Measurements from ENCODE around the gene ZNRF3.
"Not testable (repeated sequence)": the region's sequence is repeated elsewhere in the genome, so short reads cannot be mapped to it uniquely, and the experiment has no call there.

Gene ZNRF3

DNA sequence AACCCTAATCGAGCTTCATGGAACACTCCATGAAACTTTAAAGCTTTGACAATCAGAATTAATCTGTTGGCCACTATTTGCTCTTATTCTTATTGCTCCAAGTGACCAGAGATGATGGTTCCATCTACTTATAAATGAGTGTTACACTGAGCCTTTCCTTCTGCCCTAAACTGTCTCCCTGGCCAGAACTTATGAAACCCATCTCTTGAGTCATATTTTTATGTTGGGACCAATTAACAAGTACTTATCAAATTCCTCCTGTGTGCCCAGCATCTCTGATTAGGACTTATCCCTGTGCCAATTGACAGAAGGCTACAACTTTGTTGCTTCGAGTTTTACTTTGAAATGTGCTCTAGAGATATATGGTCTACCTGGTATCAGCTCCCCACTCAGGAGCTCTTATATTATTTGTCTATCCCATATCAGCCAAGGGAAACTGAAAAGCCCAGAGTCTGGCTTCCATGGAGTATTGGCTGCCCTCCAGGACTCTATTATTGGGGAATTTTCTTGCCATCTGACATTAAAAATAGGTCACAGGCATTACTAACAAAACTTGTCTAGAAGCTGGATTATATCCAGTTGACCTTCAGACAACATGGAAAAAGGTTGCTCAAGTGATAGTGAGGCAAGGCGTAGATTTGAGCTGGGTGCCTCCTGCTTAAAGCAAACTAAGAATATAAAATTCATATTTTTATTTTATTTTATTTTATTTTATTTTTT lies 198.3 kb downstream of the ZNRF3 start:
- no peaks in the 10 kb centered on the region for H3K27me3 Mint-ChIP-seq (ENCODE audit: low read depth)
- TF ChIP-seq, protein P1, sequence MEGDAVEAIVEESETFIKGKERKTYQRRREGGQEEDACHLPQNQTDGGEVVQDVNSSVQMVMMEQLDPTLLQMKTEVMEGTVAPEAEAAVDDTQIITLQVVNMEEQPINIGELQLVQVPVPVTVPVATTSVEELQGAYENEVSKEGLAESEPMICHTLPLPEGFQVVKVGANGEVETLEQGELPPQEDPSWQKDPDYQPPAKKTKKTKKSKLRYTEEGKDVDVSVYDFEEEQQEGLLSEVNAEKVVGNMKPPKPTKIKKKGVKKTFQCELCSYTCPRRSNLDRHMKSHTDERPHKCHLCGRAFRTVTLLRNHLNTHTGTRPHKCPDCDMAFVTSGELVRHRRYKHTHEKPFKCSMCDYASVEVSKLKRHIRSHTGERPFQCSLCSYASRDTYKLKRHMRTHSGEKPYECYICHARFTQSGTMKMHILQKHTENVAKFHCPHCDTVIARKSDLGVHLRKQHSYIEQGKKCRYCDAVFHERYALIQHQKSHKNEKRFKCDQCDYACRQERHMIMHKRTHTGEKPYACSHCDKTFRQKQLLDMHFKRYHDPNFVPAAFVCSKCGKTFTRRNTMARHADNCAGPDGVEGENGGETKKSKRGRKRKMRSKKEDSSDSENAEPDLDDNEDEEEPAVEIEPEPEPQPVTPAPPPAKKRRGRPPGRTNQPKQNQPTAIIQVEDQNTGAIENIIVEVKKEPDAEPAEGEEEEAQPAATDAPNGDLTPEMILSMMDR (IDR thresholded peaks at IDR 0.05; ENCODE audit: unreplicated experiment in 3 of 3): no peak
- H3K4me3 Mint-ChIP-seq: peak overlapping the region in 1 of 3 experiments; percentile 61
- peaks cover 77% of the 10 kb centered on the region for H3K4me1 Mint-ChIP-seq
- peak overlapping the region; percentile 25 to 97 (median 72) for H3K27ac Mint-ChIP-seq
- H3K9me3 Mint-ChIP-seq: no peaks in the 10 kb centered on the region
- no peaks in the 10 kb centered on the region for H3K36me3 Mint-ChIP-seq (ENCODE audit: low read depth)

DNA sequence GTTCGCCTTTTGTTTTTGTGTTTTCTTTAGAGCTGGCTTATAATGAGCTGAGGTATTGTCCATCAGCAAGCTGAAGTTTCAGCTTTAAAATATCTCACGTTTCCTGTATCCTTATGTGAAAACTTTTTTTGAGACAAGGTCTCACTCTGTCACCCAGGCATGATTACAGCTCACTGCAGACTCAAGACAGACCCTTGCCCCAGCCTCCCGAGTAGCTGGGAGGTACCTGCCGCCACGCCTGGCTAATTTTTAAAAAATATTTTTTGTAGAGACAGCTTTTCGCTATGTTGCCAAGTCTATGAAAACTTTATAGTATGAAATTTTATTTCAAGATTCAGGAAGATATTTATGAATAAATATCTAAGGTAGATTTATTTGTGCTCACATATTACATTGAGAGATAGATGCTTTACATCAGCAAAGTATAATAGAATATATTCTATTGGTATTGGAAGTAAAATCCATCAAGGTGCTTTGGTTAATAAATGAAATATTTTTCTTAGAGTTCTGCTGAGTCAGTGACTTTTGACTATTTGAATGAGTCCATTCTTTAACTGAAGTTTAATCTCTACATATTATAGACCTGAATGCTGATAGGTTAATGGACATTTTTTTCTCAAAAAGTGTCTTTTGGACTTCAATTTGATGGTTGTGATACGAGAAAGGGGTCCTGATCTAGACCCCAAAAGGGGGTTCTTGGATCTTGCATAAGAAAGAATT lies 199.6 kb downstream of the ZNRF3 start:
- H3K9me3 Mint-ChIP-seq: no peaks in the 10 kb centered on the region
- H3K4me1 Mint-ChIP-seq: peaks cover 68% of the 10 kb centered on the region
- no peaks in the 10 kb centered on the region for H3K36me3 Mint-ChIP-seq (ENCODE audit: low read depth)
- TF ChIP-seq, protein P1 (IDR thresholded peaks at IDR 0.05; ENCODE audit: unreplicated experiment in 3 of 3): no peak
- H3K27ac Mint-ChIP-seq: peak overlapping the region; percentile 49 to 97 (median 51)
- no peaks in the 10 kb centered on the region for H3K27me3 Mint-ChIP-seq (ENCODE audit: low read depth)
- no peak overlapping the region for H3K4me3 Mint-ChIP-seq

DNA sequence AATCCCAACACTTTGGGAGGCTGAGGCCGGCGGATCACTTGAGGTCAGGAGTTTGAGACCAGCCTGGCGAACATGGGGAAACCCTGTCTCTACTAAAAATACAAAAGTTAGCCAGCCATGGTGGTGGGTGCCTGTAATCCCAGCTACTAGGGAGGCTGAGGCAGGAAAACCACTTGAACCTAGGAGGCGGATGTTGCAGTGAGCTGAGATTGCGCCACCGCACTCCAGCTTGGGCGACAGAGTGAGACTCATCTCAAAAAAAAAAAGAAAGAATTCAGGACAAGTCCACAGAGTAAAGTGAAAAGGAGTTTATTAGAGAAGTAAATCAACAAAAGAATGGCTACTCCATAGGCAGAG lies 200.2 kb downstream of the ZNRF3 start:
- H3K9me3 Mint-ChIP-seq; H3K4me3 Mint-ChIP-seq; H3K27me3 Mint-ChIP-seq (ENCODE audit: low read depth); H3K36me3 Mint-ChIP-seq (ENCODE audit: low read depth): not testable (repeated sequence)
- H3K27ac Mint-ChIP-seq: peak overlapping the region in 1 of 3 experiments; percentile 68
- peaks cover 62% of the 10 kb centered on the region for H3K4me1 Mint-ChIP-seq

DNA sequence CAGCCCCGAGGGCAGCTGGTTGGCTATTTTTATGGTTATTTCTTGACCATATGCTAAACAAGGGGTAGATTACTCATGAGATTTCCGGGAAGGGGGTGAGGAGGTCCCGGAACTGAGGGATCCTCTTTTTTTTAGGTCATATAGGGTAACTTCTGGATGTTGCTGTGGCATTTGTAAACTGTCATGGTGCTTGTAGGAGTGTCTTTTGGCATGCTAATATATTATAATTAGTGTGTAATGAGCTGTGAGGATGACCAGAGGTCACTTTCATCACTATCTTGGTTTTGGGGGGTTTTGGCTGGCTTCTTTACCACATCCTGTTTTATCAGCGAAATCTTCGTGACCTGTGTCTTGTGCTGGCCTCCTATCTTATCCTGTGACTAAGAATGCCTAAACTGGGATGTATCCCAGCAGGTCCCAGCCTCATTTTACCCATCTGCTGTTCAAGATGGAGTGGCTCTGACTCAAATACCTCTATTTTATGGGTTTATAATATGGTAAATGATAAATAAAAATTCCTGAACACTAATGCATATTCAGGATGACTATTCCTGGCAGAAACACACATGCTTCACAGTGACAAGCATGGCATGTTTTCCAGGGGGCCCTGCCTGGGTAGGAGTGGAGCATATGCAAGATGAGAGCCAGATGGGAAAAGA lies 200.7 kb downstream of the ZNRF3 start:
- H3K27ac Mint-ChIP-seq: peak overlapping the region in 2 of 3 experiments; percentile 39 to 68
- H3K4me3 Mint-ChIP-seq: no peak overlapping the region

DNA sequence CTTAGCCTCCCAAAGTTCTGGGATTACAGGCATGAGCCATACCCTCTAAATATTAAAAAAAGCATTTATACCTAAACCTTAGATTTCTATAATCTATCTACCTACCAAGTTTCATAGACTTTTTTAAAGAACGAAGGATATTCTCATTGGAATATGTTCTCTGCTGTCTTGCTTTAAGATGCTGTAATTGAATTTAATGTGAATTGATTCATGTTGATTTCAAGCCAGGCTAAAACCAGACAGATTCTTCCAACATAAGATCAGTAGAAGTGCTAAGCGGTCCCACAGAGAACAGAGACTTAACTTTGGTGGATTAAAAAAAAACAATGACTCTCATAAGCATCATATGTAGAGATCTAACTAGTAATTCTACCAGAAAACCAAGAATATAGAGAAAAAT lies 203.6 kb downstream of the ZNRF3 start:
- H3K4me1 Mint-ChIP-seq: peaks cover 52% of the 10 kb centered on the region
- no peak overlapping the region for H3K27ac Mint-ChIP-seq
- TF ChIP-seq, protein P1 (IDR thresholded peaks at IDR 0.05; ENCODE audit: unreplicated experiment in 3 of 3): no peak
- H3K4me3 Mint-ChIP-seq: no peak overlapping the region
- peaks cover 3% of the 10 kb centered on the region for H3K27me3 Mint-ChIP-seq (ENCODE audit: low read depth)
- no peaks in the 10 kb centered on the region for H3K36me3 Mint-ChIP-seq (ENCODE audit: low read depth)
- no peaks in the 10 kb centered on the region for H3K9me3 Mint-ChIP-seq

More for the DNA sequence above, 200.7 kb downstream of the ZNRF3 start:
- Mint-ChIP-seq H3K4me1 (peaks cover 62% of the 10 kb centered on the region), H3K36me3 (ENCODE audit: low read depth) (no peaks in the 10 kb centered on the region), H3K9me3 (no peaks in the 10 kb centered on the region), H3K27me3 (ENCODE audit: low read depth) (peaks cover 3% of the 10 kb centered on the region)
- TF ChIP-seq, protein P1 (IDR thresholded peaks at IDR 0.05; ENCODE audit: unreplicated experiment in 3 of 3): no peak

DNA sequence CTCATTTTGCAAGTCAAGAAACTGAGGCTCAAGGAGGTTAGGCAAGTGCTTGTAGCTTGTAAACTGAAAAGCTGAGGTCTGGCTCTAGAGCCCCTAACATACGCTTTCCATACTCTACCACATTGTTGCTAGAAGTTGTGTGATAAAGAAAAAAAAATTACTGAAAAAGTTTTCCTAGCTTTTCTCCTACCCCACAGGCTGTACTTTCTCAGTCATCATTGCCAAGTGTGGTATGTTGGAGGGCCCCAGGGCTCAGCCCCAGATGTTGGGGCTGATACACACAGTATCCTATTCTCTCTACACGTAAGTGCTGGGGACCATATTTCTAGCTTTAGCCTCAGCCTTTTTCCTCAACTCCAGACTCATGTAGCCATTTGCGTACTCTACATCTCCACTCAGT lies 205.4 kb downstream of the ZNRF3 start:
- Mint-ChIP-seq H3K36me3 (ENCODE audit: low read depth) (peaks cover under 1% of the 10 kb centered on the region), H3K9me3 (no peaks in the 10 kb centered on the region)

More for the DNA sequence above, 205.4 kb downstream of the ZNRF3 start:
- TF ChIP-seq, protein P1 (IDR thresholded peaks at IDR 0.05; ENCODE audit: unreplicated experiment in 3 of 3): no peak
- H3K27me3 Mint-ChIP-seq (ENCODE audit: low read depth): peaks cover 3% of the 10 kb centered on the region
- peaks cover 53% of the 10 kb centered on the region for H3K4me1 Mint-ChIP-seq
- H3K27ac Mint-ChIP-seq: peak overlapping the region in 2 of 3 experiments; percentile 7
- no peak overlapping the region for H3K4me3 Mint-ChIP-seq

Data from nephron (organoid).